Measurements from ENCODE around the gene HDAC3. TPM values are rescaled to one million over a fixed set of nuclear protein-coding genes. Genes with fewer than 3 reads are reported as not detected.

HDAC3 gene
- 28.9 TPM for total RNA-seq
- long read RNA-seq, transcript HDAC3-201 (15 exons, 1,959 nt), result major isoform, 74 of 99 reads
- long read RNA-seq, partial matches to known transcripts, result 10 of 99 reads
- long read RNA-seq, other reads (novel, unspliced or antisense), result 15 of 99 reads

GRCh38 chr5:141636413-141637122, at the start of gene HDAC3, which contains the start of gene RELL2:
Gene HDAC3 (minus strand): TSS chr5:141636849. CDS start chr5:141636790, 59 bp downstream.
Gene RELL2 (plus strand): TSS chr5:141636997. CDS start chr5:141638226, 1,229 bp downstream.
- DNase-seq, result peak; percentile 97
- peak; percentile 98 for ATAC-seq
- intact Hi-C loops (cut with micrococcal nuclease), result no loop called here

GRCh38 chr5:141685591-141685990, 48.9 kb upstream of the HDAC3 start:
- ATAC-seq, result no peak
- intact Hi-C loops (cut with micrococcal nuclease), result no loop called here

GRCh38 chr5:141683596-141684141, 47.0 kb upstream of the HDAC3 start:
- DNase-seq (no peak), ATAC-seq (no peak)
- intact Hi-C loops (cut with micrococcal nuclease), result no loop called here

More at GRCh38 chr5:141685591-141685990, 48.9 kb upstream of the HDAC3 start:
- DNase-seq, result no peak

- intact Hi-C loops (cut with micrococcal nuclease), result no loop called here
- DNase-seq (peak; percentile 94), ATAC-seq (peak; percentile 95)
Observed at GRCh38 chr5:141681695-141682641, 45.3 kb upstream of the HDAC3 start, which contains the start of gene ARAP3. Gene ARAP3 (minus strand): TSS chr5:141682230. CDS start chr5:141680486, 1,744 bp downstream.

GRCh38 chr5:141681295-141681694, 44.6 kb upstream of the HDAC3 start:
- intact Hi-C loops (cut with micrococcal nuclease), result no loop called here
- ATAC-seq, result no peak
- DNase-seq, result no peak

GRCh38 chr5:141680751-141681201, 44.1 kb upstream of the HDAC3 start:
- peak; percentile 47 for ATAC-seq
- intact Hi-C loops (cut with micrococcal nuclease), result no loop called here
- peak; percentile 71 for DNase-seq

- DNase-seq (no peak), ATAC-seq (no peak)
- intact Hi-C loops (cut with micrococcal nuclease), result no loop called here
Observed at GRCh38 chr5:141680178-141680577, 43.5 kb upstream of the HDAC3 start.

- no peak for ATAC-seq
- intact Hi-C loops (cut with micrococcal nuclease), result no loop called here
- no peak for DNase-seq
Observed at GRCh38 chr5:141677415-141677814, 40.8 kb upstream of the HDAC3 start.

GRCh38 chr5:141675672-141676071, 39.0 kb upstream of the HDAC3 start:
- ATAC-seq (no peak), DNase-seq (no peak)
- intact Hi-C loops (cut with micrococcal nuclease), result no loop called here

- no peak for DNase-seq
- ATAC-seq, result no peak
- intact Hi-C loops (cut with micrococcal nuclease), result no loop called here
Observed at GRCh38 chr5:141674747-141675146, 38.1 kb upstream of the HDAC3 start.

- DNase-seq (no peak), ATAC-seq (peak; percentile 34)
- intact Hi-C loops (cut with micrococcal nuclease), result no loop called here
Observed at GRCh38 chr5:141672841-141673813, 36.5 kb upstream of the HDAC3 start.

- ATAC-seq, result no peak
- intact Hi-C loops (cut with micrococcal nuclease), result no loop called here
- no peak for DNase-seq
Observed at GRCh38 chr5:141672071-141672840, 35.6 kb upstream of the HDAC3 start.

GRCh38 chr5:141669520-141669919, 32.9 kb upstream of the HDAC3 start:
- ATAC-seq, result no peak
- intact Hi-C loops (cut with micrococcal nuclease), result no loop called here
- DNase-seq, result no peak

- ATAC-seq, result no peak
- intact Hi-C loops (cut with micrococcal nuclease), result no loop called here
- no peak for DNase-seq
Observed at GRCh38 chr5:141668601-141669265, 32.1 kb upstream of the HDAC3 start.

GRCh38 chr5:141665995-141666940, 29.6 kb upstream of the HDAC3 start:
- ATAC-seq (no peak), DNase-seq (no peak)
- intact Hi-C loops (cut with micrococcal nuclease), result no loop called here
